ENCODE data around the gene ARFGAP3. TPM values are rescaled to one million over a fixed set of nuclear protein-coding genes. Genes with fewer than 3 reads are reported as not detected.

Gene ARFGAP3
- total RNA-seq, 1 experiment from 2014 or later: 37.8 TPM

- H3K27ac Mint-ChIP-seq (ENCODE audit: unreplicated experiment): no peak overlapping the region
- no peak overlapping the region for H3K4me3 Mint-ChIP-seq (ENCODE audit: low read depth, unreplicated experiment)
- H3K36me3 Mint-ChIP-seq (ENCODE audit: insufficient read depth, unreplicated experiment): peaks cover 21% of the 10 kb centered on the region
- H3K27me3 Mint-ChIP-seq (ENCODE audit: unreplicated experiment): no peaks in the 10 kb centered on the region
- peaks cover 11% of the 10 kb centered on the region for H3K4me1 Mint-ChIP-seq (ENCODE audit: low read depth, unreplicated experiment)
- CTCF ChIA-PET: no interaction called here
- BruUV-seq (replicated peaks): no TSS peak
- intact Hi-C loops (cut with micrococcal nuclease; ENCODE audit: unreplicated experiment): no loop called here
- DNase-seq: no peak
- TF ChIP-seq CTCF (IDR thresholded peaks at IDR 0.05; ENCODE audit: unreplicated experiment): no peak
- no peaks in the 10 kb centered on the region for H3K9me3 Mint-ChIP-seq (ENCODE audit: low read depth, unreplicated experiment)
Measured at GRCh38 chr22:42772647-42773046, 84.4 kb downstream of the ARFGAP3 start.

- CTCF ChIA-PET: interaction anchor here (0.8 kb wide), 1 partner anchor 80 kb away, joined by 3 read pairs; no protein-coding TSS in a partner anchor
- no peak for TF ChIP-seq CTCF (IDR thresholded peaks at IDR 0.05; ENCODE audit: unreplicated experiment)
- Mint-ChIP-seq H3K4me1 (ENCODE audit: low read depth, unreplicated experiment) (peaks cover 11% of the 10 kb centered on the region), H3K9me3 (ENCODE audit: low read depth, unreplicated experiment) (no peaks in the 10 kb centered on the region), H3K36me3 (ENCODE audit: insufficient read depth, unreplicated experiment) (peaks cover 21% of the 10 kb centered on the region), H3K27me3 (ENCODE audit: unreplicated experiment) (no peaks in the 10 kb centered on the region), H3K4me3 (ENCODE audit: low read depth, unreplicated experiment) (no peak overlapping the region), H3K27ac (ENCODE audit: unreplicated experiment) (no peak overlapping the region)
- no TSS peak for BruUV-seq (replicated peaks)
- DNase-seq: no peak
- intact Hi-C loops (cut with micrococcal nuclease; ENCODE audit: unreplicated experiment): no loop called here
Measured at GRCh38 chr22:42770941-42771647, 86.0 kb downstream of the ARFGAP3 start.

GRCh38 chr22:42770448-42770726 lies 86.7 kb downstream of the ARFGAP3 start:
- TF ChIP-seq CTCF (IDR thresholded peaks at IDR 0.05; ENCODE audit: unreplicated experiment): no peak
- DNase-seq: no peak
- no peaks in the 10 kb centered on the region for H3K27me3 Mint-ChIP-seq (ENCODE audit: unreplicated experiment)
- H3K36me3 Mint-ChIP-seq (ENCODE audit: insufficient read depth, unreplicated experiment): peaks cover 25% of the 10 kb centered on the region
- peak overlapping the region; percentile 75 for H3K4me3 Mint-ChIP-seq (ENCODE audit: low read depth, unreplicated experiment)
- peak overlapping the region; percentile 88 for H3K27ac Mint-ChIP-seq (ENCODE audit: unreplicated experiment)
- peaks cover 11% of the 10 kb centered on the region for H3K4me1 Mint-ChIP-seq (ENCODE audit: low read depth, unreplicated experiment)
- H3K9me3 Mint-ChIP-seq (ENCODE audit: low read depth, unreplicated experiment): no peaks in the 10 kb centered on the region
- CTCF ChIA-PET: no interaction called here
- BruUV-seq (replicated peaks): no TSS peak
- intact Hi-C loops (cut with micrococcal nuclease; ENCODE audit: unreplicated experiment): no loop called here

GRCh38 chr22:42769574-42770447 lies 87.3 kb downstream of the ARFGAP3 start:
- CTCF ChIA-PET: no interaction called here
- Mint-ChIP-seq H3K36me3 (ENCODE audit: insufficient read depth, unreplicated experiment) (peaks cover 27% of the 10 kb centered on the region), H3K27ac (ENCODE audit: unreplicated experiment) (peak overlapping the region; percentile 88), H3K4me3 (ENCODE audit: low read depth, unreplicated experiment) (peak overlapping the region; percentile 75), H3K4me1 (ENCODE audit: low read depth, unreplicated experiment) (peaks cover 11% of the 10 kb centered on the region), H3K9me3 (ENCODE audit: low read depth, unreplicated experiment) (no peaks in the 10 kb centered on the region), H3K27me3 (ENCODE audit: unreplicated experiment) (no peaks in the 10 kb centered on the region)
- peak; percentile 45 for DNase-seq
- intact Hi-C loops (cut with micrococcal nuclease; ENCODE audit: unreplicated experiment): no loop called here
- no peak for TF ChIP-seq CTCF (IDR thresholded peaks at IDR 0.05; ENCODE audit: unreplicated experiment)
- BruUV-seq (replicated peaks): no TSS peak
